ENCODE results near the gene VPS16.

The VPS16 gene

GRCh38 chr20:2903686-2904085 is 63.1 kb downstream of the VPS16 start:
- no peak for DNase-seq

GRCh38 chr20:2907519-2907918 is 67.0 kb downstream of the VPS16 start:
- DNase-seq, result no peak

- DNase-seq, result no peak
These were observed 69.4 kb downstream of the VPS16 start for GRCh38 chr20:2909953-2910352.

- no peak for DNase-seq
These were observed 70.7 kb downstream of the VPS16 start for GRCh38 chr20:2911200-2911599.

GRCh38 chr20:2914160-2914559 is 73.6 kb downstream of the VPS16 start:
- no peak for DNase-seq
